H1 (cell line): ENCODE results near the gene PDE6B. TPM values are rescaled to one million over a fixed set of nuclear protein-coding genes. Genes with fewer than 3 reads are reported as not detected.

Source experiments
- E2F6 ChIP-seq: IDR thresholded peaks from 2 replicates; pipeline ENCODE4 v1.6.1; 2012; ENCODE audit warnings: inconsistent platforms
- polyA plus RNA-seq, 7 experiments: library from polyadenylated mRNA; depleted of rRNA in 3 of 7; stranded (reverse) in 5 of 7; unstranded in 2 of 7; fragments of >200 nt in 5 of 7; fragments of 200-250 nt in 2 of 7; gene quantifications; 1 replicate in 5 of 7; 2 replicates in 1 of 7; 4 replicates in 1 of 7; pipeline versions ENCODE4 v1.2.1 to v1.2.3, GENCODE V29; 2011 to 2013; ENCODE audit warnings: missing spikeins in 2 of 7, mixed read lengths in 2 of 7
- total RNA-seq: library from RNA; stranded (reverse); fragmentation: NEBNext Ultra II Directional; extraction: Animal tissue kit (Norgen Biotek cat#: 25700); gene quantifications from 2 replicates; pipeline ENCODE4 v1.2.1, GENCODE V29; 2021

PDE6B gene
- total and polyA plus RNA-seq, 2 of the 8 experiments (the other 6 are each of a cell fraction or from before 2014, with no cell fraction given) = 4.1 to 8.4 TPM

- peak; percentile 99 for TF ChIP-seq E2F6
Measured at GRCh38 chr4:687971-688853, 62.8 kb downstream of the PDE6B start (continued).
